SIG-M5 treated with dmso at 0.1 percent for 504 hours (cell line): Measurements from ENCODE around the gene ITGB7.
A peak's percentile ranks its signal among the peaks of the same experiment; 100 is the strongest.

Source experiments
- DNase-seq: peaks from one replicate; lab custom pipeline; 2025; ENCODE audit not compliant: unreplicated experiment; lab: John Stamatoyannopoulos, UW

Gene ITGB7

GRCh38 chr12:53199700-53200099, 7.4 kb downstream of the ITGB7 start:
- DNase-seq: no peak

GRCh38 chr12:53198486-53199110, 8.5 kb downstream of the ITGB7 start:
- DNase-seq: no peak

GRCh38 chr12:53197011-53197640, 9.9 kb downstream of the ITGB7 start:
- DNase-seq: no peak

GRCh38 chr12:53196486-53196885, 10.6 kb downstream of the ITGB7 start:
- no peak for DNase-seq

DNA sequence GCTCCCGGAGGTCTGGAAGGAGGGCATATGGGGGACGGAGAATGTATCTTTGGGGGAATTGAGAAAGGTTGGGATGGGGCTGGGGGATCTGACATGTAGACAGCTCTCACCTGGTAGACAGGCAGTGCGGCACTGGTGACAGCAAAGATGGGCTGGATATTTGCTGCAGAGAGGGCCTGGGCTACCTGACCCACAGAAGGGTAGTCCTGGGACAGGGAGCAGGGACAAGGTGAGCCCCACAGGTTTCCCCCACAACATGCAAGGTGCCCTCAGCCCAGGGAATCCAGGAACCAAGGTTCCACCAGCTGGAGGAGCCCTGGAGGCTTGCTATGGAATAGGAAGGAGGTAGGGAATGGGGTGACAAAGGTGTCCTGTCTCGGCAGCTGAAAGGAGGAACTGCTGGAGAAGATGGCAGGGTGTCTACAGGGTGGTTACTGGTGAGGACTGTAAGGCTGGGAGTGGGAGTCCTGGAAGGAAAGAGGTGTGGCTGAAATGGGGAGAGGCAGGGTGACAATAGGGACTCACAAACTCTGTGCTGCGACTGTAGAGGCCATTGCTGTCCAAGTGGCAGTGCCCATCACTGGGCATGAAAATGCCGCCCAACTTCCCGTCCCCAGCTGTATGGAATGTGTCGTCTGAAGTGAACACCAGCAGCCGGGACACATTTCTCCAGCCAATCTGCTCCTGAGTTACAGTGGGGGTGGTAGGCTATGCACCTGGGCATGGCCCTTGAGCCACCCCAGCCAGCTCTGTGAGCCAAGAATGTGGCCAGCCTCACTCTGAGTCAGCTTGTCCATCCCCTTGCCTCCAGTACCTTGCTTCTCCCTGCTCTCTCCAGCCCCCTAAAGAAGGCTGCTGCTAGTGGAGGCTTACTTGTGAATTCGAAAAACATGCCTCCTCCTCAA, 11.3 kb downstream of the ITGB7 start:
- no peak for DNase-seq

DNA sequence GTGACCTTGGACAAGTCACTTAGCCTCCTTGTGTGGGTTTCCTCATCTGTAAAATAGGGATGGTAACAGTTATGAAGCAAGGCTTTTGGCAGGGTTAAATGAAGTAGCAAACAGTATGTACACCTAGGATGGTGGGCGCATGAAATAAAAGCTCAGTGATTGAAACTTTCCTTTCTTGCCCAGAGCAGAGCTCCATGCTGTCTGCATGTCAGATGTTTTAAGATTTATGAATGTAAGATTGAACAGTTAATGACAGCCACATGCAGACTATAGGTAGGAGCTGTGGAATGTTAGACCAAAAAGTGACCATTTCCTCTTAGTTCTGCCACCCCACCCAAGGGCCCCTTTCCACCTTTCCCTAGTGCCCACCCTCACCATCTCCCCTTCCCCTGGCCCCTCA, 12.1 kb downstream of the ITGB7 start:
- DNase-seq: no peak

GRCh38 chr12:53193985-53194716, 12.9 kb downstream of the ITGB7 start:
- no peak for DNase-seq

GRCh38 chr12:53193040-53193439, 14.0 kb downstream of the ITGB7 start:
- no peak for DNase-seq

GRCh38 chr12:53192531-53193021, 14.5 kb downstream of the ITGB7 start:
- DNase-seq: no peak

DNA sequence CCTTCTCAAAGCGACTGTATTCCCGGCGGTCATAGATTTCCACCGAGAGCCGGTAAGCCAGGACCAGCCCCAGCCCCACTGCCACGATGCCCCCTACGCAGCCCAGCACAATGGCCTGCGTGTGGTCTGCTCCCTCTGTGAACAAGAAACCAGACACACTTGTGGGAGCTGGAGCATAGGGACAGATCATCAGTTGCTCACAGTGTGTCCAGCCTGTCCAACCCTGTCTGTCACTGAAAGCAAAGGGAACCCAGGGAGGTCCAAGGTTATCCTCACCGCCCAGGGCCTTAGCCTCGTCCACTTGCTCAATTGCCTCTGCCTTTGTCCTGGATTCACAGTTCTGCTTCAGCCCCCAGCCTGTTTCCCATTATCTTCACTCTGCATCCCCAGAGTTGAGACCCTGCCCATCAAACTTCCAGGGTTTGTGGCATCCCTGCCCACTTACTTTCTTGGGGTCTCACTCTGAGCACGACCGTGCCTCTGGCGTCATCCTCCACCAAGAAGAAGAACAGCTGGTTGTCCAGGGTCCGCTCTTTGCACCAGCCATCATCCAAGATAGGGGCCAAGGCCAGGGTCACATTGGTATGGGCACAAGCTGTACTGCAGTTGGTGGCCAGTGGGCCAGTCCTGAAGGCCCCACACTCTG, 15.0 kb downstream of the ITGB7 start:
- no peak for DNase-seq

DNA sequence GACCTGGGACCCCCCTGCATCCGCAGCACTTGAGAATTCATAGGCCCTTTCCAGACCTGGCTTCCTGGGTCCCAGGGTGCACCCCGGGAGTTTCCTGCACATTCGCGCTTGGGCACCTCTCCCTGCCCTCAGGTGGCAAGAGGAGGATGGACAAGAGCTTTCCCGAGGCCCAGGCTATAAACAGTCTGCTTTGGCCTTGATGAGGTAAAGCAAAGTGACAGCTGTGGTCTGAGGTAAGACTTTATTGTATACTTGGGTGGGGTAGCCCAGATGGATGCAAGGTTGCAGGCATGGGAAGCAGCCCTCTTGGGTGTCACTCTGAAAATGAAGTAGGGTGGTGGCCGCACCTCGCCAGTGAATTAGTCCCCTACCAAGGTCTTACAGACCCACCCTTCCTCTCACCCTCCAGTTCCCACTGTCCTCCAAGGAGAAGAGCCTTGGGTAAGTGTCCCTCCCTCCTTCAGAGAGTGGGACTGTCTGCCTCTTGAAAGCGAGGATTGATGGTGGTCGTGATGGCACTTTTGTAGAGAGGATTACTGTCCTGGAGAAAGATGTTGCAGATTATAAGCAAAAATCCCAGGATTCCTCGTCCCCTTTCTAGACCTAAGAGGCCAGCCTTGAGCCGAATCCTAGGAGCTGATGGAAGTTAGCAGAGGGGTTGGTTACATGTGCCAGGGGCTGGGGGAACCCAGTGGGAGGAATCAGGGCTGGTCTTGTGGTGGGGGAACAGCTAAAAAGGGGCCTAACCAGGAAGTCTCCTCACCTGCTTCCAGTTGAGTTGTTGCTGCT, 15.8 kb downstream of the ITGB7 start:
- DNase-seq: no peak

GRCh38 chr12:53190108-53190729, 16.8 kb downstream of the ITGB7 start:
- peak; percentile 27 for DNase-seq

GRCh38 chr12:53187145-53187899, 19.7 kb downstream of the ITGB7 start:
- no peak for DNase-seq

DNA sequence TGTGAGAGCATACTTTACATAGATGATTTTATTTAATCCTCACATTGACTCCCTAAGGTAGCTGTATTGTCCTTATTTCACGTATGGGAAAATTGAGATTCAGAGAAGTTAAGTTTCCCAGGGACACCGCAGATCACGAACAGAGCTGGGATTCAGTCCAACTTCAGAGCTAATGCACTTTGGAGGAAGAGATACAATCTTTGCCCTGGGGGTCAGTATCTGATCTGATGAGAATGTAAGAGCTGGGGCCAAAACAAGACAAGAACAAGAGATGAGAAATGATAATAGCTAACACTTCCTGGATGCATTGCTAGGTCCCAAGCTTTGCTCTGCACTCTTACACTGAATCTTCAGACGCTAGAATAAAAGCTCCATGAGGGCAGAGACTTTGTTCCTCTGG, 20.3 kb downstream of the ITGB7 start:
- no peak for DNase-seq

DNA sequence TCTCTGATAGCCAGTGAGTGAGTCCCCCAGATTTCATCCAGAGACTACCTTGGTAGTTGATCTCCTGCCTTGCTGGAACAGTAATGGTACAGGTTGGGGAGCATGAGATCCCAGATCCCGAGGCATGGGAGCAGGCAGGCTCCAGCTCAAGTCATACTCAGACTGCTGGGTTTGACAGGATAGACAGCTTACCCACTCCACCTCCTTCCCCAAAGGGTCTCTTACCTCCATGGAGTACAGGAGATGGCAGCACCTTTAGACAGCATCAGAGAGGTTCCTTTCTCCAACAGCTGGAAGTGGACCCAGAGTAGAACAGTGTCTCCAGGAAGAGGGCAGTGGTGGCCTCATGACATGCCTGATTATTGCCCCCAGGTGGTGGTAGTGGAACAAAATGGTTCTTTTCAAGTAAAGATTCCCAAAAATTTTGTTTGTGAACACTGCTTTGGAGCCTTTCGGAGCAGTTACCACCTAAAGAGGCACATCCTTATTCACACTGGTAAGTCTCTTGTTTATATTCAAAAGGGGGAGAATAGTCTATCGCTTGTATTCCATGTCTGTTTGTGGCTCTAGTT, 21.4 kb downstream of the ITGB7 start:
- DNase-seq: no peak

- no peak for DNase-seq
Observed at GRCh38 chr12:53184828-53185227, 22.2 kb downstream of the ITGB7 start.

GRCh38 chr12:53182903-53183302, 24.1 kb downstream of the ITGB7 start:
- DNase-seq: peak; percentile 95

GRCh38 chr12:53181935-53182334, 25.1 kb downstream of the ITGB7 start:
- no peak for DNase-seq
